Fibroblast of the aortic adventitia (primary cell): ENCODE results near the gene MYH8. TPM values are rescaled to one million over a fixed set of nuclear protein-coding genes. Genes with fewer than 3 reads are reported as not detected.

Experiments
- DNase-seq: peaks from one replicate; pipeline ENCODE4 v3.0.0-alpha.2; 2010; ENCODE audit warnings: low read depth
- H3K4me3 ChIP-seq: 2 replicates; pipeline ENCODE4 v1.5.1; 2011; ENCODE audit warnings: low read depth, mild to moderate bottlenecking, control low read depth, low read length, moderate library complexity
- total RNA-seq: library from RNA; depleted of rRNA; stranded (reverse); fragments of >200 nt; gene quantifications from 2 replicates; pipeline ENCODE4 v1.2.3, GENCODE V29; 2012; ENCODE audit warnings: low replicate concordance
- TF ChIP-seq, protein P1 (sequence below): IDR thresholded peaks from 2 replicates; pipeline ENCODE4 v1.5.1; 2011; ENCODE audit warnings: mild to moderate bottlenecking, low read length, control low read depth, inconsistent platforms; ENCODE audit not compliant: insufficient read depth

The MYH8 gene
- total RNA-seq, 1 donor = not detected

DNA sequence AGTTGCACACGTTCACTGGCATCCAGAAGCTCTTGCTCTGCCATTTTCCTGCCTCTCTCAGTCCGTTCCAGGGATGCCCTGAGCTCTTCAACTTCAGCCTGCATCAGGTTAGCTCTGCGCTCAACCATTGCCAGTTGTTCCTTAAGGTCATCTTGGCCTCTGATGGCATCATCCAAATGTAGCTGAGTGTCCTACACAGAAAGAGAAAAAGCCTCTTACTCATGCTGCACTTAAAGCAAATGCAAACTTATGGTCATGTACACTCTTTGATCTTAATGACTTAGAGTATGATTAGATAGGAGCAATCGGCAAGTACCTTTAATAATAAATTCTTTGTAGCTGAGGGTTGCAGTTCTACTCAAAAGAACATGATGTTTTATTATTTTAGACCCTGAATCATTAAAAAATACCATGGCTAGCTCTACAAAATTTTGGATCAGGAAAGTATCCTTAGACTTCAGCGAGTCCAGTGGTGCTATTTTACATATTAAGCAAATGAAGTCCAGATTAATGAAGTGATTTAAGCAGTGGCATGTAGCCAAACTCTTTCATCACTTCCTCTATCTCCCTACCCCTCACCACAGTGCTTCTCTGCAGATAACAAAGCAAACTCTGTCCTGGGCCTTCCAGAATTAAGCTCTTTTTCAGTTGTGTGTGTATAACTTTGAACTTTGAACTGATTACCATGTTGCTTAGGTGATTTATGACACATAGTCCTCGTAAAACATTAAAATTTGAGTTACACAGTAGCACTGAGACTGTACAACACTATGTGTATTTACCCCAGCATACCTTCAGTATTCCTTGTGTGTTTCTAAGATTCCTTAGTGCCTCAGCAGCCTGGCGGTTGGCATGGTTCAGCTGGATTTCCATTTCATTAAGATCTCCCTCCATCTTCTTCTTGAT, 25.5 kb upstream of the MYH8 start:
- no peak overlapping the region for H3K4me3 ChIP-seq
- no peak for DNase-seq
- TF ChIP-seq, protein P1, sequence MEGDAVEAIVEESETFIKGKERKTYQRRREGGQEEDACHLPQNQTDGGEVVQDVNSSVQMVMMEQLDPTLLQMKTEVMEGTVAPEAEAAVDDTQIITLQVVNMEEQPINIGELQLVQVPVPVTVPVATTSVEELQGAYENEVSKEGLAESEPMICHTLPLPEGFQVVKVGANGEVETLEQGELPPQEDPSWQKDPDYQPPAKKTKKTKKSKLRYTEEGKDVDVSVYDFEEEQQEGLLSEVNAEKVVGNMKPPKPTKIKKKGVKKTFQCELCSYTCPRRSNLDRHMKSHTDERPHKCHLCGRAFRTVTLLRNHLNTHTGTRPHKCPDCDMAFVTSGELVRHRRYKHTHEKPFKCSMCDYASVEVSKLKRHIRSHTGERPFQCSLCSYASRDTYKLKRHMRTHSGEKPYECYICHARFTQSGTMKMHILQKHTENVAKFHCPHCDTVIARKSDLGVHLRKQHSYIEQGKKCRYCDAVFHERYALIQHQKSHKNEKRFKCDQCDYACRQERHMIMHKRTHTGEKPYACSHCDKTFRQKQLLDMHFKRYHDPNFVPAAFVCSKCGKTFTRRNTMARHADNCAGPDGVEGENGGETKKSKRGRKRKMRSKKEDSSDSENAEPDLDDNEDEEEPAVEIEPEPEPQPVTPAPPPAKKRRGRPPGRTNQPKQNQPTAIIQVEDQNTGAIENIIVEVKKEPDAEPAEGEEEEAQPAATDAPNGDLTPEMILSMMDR = no peak

DNA sequence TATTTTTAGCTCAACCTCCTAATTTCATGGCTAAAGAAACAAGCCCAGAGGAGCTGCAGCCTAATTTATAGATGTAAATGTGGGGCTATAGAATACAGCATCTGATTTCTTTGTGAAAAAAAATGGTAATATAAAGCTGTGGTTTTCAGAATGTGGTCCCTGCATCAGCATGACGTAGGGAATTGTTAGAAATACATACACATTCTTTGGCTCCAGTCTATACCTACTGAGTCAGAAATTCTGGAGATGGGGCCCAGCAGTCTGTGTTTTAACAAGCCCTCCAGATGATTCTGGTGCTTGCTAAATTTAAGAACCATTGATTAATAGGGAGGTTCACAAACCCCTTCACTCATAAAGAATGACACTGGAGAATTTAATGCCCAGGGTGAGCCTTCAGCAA, 18.1 kb upstream of the MYH8 start:
- H3K4me3 ChIP-seq = no peak overlapping the region
- peak; percentile 35 for DNase-seq
- TF ChIP-seq, protein P1 = no peak

DNA sequence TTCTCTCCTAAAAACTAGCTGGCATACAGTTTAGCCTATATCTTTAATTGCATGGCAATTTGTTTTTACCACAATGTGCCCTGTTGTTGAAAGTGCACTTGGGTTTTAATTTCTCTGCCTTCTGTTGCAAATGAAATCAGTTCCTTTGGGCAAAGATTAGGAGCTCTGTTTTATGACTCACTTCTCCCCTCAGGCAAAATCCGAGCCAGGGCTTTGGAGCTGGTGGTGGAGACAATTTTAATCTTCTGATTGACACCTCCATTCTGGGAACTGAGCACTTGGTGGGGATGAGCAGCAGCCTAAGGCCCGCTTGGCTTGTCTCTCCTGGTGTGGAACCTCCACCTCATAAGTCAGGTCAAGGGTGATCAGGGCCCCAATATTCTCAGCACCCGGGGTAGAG, 13.3 kb upstream of the MYH8 start:
- H3K4me3 ChIP-seq = no peak overlapping the region
- TF ChIP-seq, protein P1 = no peak
- peak; percentile 6 for DNase-seq

DNA sequence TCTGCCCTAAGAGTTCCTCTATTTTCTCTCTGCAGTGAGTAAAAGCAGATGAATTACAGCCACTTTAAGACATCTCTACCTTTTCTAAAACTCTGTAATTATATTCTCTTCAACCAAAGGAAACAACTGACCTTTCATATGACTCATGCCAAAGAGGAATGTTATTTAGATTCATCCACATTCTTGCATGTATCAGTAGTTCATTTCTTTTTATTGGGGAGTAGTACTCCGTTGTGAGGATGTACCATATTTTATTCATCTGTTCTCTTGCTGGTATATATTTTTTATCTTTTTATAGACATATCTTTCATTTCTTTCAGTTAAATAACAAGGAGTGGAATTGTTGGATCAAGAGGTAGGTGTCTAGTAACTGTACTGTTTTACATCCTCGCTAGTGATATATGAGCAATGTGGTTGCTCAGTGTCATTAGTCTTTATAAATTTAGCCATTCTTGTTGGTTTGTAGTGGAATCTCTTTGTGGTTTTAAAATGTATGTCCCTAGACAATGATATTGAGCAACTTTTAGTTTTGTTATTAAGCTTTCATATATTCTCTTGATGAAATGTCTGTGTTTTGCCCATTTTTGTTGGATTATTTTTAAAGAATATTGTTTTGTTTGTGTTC, 7.8 kb upstream of the MYH8 start:
- no peak overlapping the region for H3K4me3 ChIP-seq
- DNase-seq = peak; percentile 17
- TF ChIP-seq, protein P1 = no peak

DNA sequence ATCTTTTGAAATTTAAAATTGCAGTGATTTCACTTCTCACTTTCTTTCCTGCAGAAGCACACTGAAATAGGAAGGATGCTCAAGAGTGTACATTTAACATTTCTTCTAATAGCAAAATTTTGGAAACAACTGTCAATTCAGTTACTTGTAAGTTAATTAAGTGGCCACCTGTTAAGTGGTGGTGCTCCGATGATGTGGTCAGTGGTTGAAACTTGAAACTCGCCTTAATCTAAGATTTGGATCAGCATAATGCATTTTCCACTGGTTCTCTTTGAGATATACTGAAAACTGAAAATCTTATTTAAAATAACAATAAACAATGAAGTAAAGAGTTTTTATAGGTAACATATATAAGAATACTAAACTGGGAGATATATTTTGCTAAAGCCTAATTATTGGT, 7.0 kb upstream of the MYH8 start:
- TF ChIP-seq, protein P1 = no peak
- no peak overlapping the region for H3K4me3 ChIP-seq
- DNase-seq = no peak

DNA sequence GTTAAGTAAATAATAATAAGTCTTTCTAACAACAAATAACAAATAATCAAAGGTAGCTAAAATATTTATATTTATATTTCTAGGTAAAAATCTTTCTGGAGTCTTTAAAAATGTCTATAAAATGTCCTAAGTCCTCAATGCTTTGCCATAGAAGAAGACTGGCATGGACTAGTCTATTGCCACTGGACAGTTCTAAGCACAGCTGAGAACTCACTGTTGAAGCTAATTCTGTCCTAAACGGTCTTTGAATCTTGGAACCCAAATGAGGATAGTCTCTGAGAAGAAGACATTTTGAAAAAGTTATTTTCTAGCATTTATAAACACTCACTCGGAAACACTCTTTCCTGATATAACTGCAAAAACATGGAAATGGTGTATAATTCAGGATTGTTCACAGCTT, 539 bp downstream of the MYH8 start:
- DNase-seq = no peak
- H3K4me3 ChIP-seq = no peak overlapping the region
- TF ChIP-seq, protein P1 = no peak
